BLaER1 treated with 17β-estradiol and CSF1 and Interleukin-3, amounts not matched to agents 10 nM and 100 nM (cell line): Measurements from ENCODE around the gene ZNF516.
"Not testable (repeated sequence)": the region's sequence is repeated elsewhere in the genome, so short reads cannot be mapped to it uniquely, and the experiment has no call there.

Experiments used
- H3K27ac ChIP-seq, 11 experiments: shearing (Covaris generic); formaldehyde crosslinking; 2 replicates each; pipeline ENCODE4 v1.8.1; 2022
- H3K27me3 ChIP-seq, 11 experiments: shearing (Covaris generic); formaldehyde crosslinking; 2 replicates each; pipeline ENCODE4 v1.8.1; 2022
- H3K36me3 ChIP-seq, 11 experiments: shearing (Covaris generic); formaldehyde crosslinking; 2 replicates each; pipeline ENCODE4 v1.8.1; 2022
- H3K4me1 ChIP-seq, 10 experiments: shearing (Covaris generic); formaldehyde crosslinking; 2 replicates each; pipeline ENCODE4 v1.8.1; 2022
- H3K4me2 ChIP-seq, 11 experiments: shearing (Covaris generic); formaldehyde crosslinking; 2 replicates each; pipeline ENCODE4 v1.8.1; 2022
- H3K4me3 ChIP-seq, 10 experiments: shearing (Covaris generic); formaldehyde crosslinking; 2 replicates each; pipeline ENCODE4 v1.8.1; 2022
- H3K9ac ChIP-seq, 11 experiments: shearing (Covaris generic); formaldehyde crosslinking; 2 replicates each; pipeline ENCODE4 v1.8.1; 2022
- H3K9me3 ChIP-seq, 11 experiments: shearing (Covaris generic); formaldehyde crosslinking; replicated peaks in 1 of 11; 2 replicates each; pipeline ENCODE4 v1.8.1; 2022
- H4K20me1 ChIP-seq, 11 experiments: shearing (Covaris generic); formaldehyde crosslinking; 2 replicates each; pipeline ENCODE4 v1.8.1; 2022
- Cebpa-rat ChIP-seq, 11 experiments: shearing (Covaris generic); IDR thresholded peaks; 2 replicates each; pipeline ENCODE4 v1.8.1; 2022

ZNF516 gene

GRCh38 chr18:76482267-76482666 lies 12.8 kb downstream of the ZNF516 start:
- Histone ChIP-seq H3K36me3 (peaks cover 25 to 41% (median 32%) of the 10 kb centered on the region in 11 experiments), H4K20me1 (peaks cover 55 to 100% (median 71%) of the 10 kb centered on the region in 11 experiments; a peak in 20 of 22 replicates), H3K27me3 (no peaks in the 10 kb centered on the region), H3K9me3 (no peaks in the 10 kb centered on the region), H3K4me2 (peak overlapping the region in 1 of 11 experiments; percentile 3; a peak in 1 of 22 replicates), H3K4me1 (peaks cover 69 to 96% (median 79%) of the 10 kb centered on the region in 10 experiments), H3K4me3 (no peak overlapping the region), H3K9ac (no peak overlapping the region), H3K27ac (no peak overlapping the region)
- TF ChIP-seq Cebpa-rat (IDR thresholded peaks at IDR 0.05), result no peak

GRCh38 chr18:76480913-76481312 lies 14.1 kb downstream of the ZNF516 start:
- Histone ChIP-seq H3K4me2 (peak overlapping the region in 10 of 11 experiments; percentile 58 to 91 (median 70); a peak in 16 of 22 replicates), H3K4me3 (no peak overlapping the region), H3K27me3 (no peaks in the 10 kb centered on the region), H3K27ac (no peak overlapping the region), H3K9me3 (no peaks in the 10 kb centered on the region), H3K4me1 (peaks cover 69 to 96% (median 79%) of the 10 kb centered on the region in 10 experiments), H4K20me1 (peaks cover 48 to 100% (median 60%) of the 10 kb centered on the region in 11 experiments; a peak in 20 of 22 replicates), H3K36me3 (peaks cover 25 to 41% (median 32%) of the 10 kb centered on the region in 11 experiments), H3K9ac (no peak overlapping the region)
- no peak for TF ChIP-seq Cebpa-rat (IDR thresholded peaks at IDR 0.05)

GRCh38 chr18:76479351-76480238 lies 15.4 kb downstream of the ZNF516 start:
- H4K20me1 ChIP-seq, result peaks cover 42 to 100% (median 52%) of the 10 kb centered on the region in 11 experiments; a peak in 20 of 22 replicates
- TF ChIP-seq Cebpa-rat (IDR thresholded peaks at IDR 0.05), result no peak
- no peak overlapping the region for H3K4me3 ChIP-seq
- H3K4me1 ChIP-seq, result peaks cover 63 to 96% (median 79%) of the 10 kb centered on the region in 10 experiments
- H3K36me3 ChIP-seq, result peaks cover 25 to 41% (median 33%) of the 10 kb centered on the region in 11 experiments
- peak overlapping the region in 4 of 11 experiments; percentile 2 to 35 (median 26); a peak in 4 of 22 replicates for H3K9ac ChIP-seq
- peak overlapping the region in 8 of 11 experiments; percentile 2 to 47 (median 40); a peak in 11 of 22 replicates for H3K27ac ChIP-seq
- H3K4me2 ChIP-seq, result peak overlapping the region; percentile 58 to 91 (median 67)
- H3K9me3 ChIP-seq, result no peaks in the 10 kb centered on the region
- H3K27me3 ChIP-seq, result no peaks in the 10 kb centered on the region

GRCh38 chr18:76476665-76477561 lies 18.1 kb downstream of the ZNF516 start:
- Histone ChIP-seq H3K4me1 (peaks cover 59 to 100% (median 88%) of the 10 kb centered on the region in 10 experiments), H4K20me1 (peaks cover 20 to 100% (median 35%) of the 10 kb centered on the region in 11 experiments; a peak in 19 of 22 replicates), H3K36me3 (peaks cover under 1 to 22% (median 12%) of the 10 kb centered on the region in 11 experiments; a peak in 20 of 22 replicates), H3K27ac (peak overlapping the region in 10 of 11 experiments; percentile 45 to 75 (median 65); a peak in 20 of 22 replicates), H3K4me2 (peak overlapping the region; percentile 54 to 91 (median 71)), H3K27me3 (no peaks in the 10 kb centered on the region), H3K9me3 (no peaks in the 10 kb centered on the region), H3K9ac (peak overlapping the region; percentile 15 to 68 (median 59); a peak in 19 of 22 replicates), H3K4me3 (peak overlapping the region in 7 of 10 experiments; percentile 1 to 54 (median 35); a peak in 10 of 20 replicates)
- TF ChIP-seq Cebpa-rat (IDR thresholded peaks at IDR 0.05), result no peak

- Histone ChIP-seq H3K9ac (peak overlapping the region in 3 of 11 experiments; percentile 61 to 68 (median 66); a peak in 4 of 22 replicates), H3K27me3 (no peaks in the 10 kb centered on the region), H3K4me2 (peak overlapping the region in 10 of 11 experiments; percentile 42 to 91 (median 73); a peak in 19 of 22 replicates), H3K27ac (peak overlapping the region in 9 of 11 experiments; percentile 51 to 75 (median 66); a peak in 18 of 22 replicates), H3K4me1 (peaks cover 51 to 100% (median 87%) of the 10 kb centered on the region in 10 experiments), H3K9me3 (no peaks in the 10 kb centered on the region; a peak in 1 of 22 replicates), H4K20me1 (peaks cover 14 to 100% (median 26%) of the 10 kb centered on the region in 11 experiments; a peak in 19 of 22 replicates), H3K36me3 (peaks cover 0 to 23% (median 12%) of the 10 kb centered on the region in 11 experiments; a peak in 12 of 22 replicates), H3K4me3 (no peak overlapping the region; a peak in 1 of 20 replicates)
- no peak for TF ChIP-seq Cebpa-rat (IDR thresholded peaks at IDR 0.05)
These were observed 19.4 kb downstream of the ZNF516 start for GRCh38 chr18:76475450-76476194.

DNA sequence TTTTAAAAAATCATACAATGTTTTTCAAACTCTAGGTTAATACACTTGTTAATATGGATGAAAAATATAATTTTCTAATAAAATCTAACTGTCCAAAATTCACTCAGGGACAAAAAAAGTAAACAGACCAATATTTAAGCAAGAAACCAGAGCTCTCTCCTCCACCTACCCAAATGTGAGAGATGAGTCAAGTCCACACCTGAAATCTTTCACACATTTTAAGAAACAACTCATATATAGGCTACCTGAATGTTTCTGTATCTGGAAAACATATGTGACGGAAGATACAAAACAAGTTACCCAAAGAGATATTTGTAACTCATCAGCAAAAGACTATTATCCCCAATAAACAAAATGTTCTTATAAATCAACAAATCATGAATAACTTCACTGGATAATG lies 20.2 kb downstream of the ZNF516 start:
- Histone ChIP-seq H3K27me3 (no peaks in the 10 kb centered on the region), H3K36me3 (peaks cover 0 to 23% (median 12%) of the 10 kb centered on the region in 11 experiments; a peak in 12 of 22 replicates), H3K9ac (no peak overlapping the region), H3K27ac (peak overlapping the region in 2 of 11 experiments; percentile 38 to 75; a peak in 5 of 22 replicates), H3K4me2 (peak overlapping the region in 4 of 11 experiments; percentile 75 to 91 (median 83); a peak in 5 of 22 replicates), H3K9me3 (no peaks in the 10 kb centered on the region; a peak in 1 of 22 replicates), H3K4me1 (peaks cover 43 to 100% (median 86%) of the 10 kb centered on the region in 10 experiments), H4K20me1 (peaks cover 8 to 100% (median 18%) of the 10 kb centered on the region in 11 experiments; a peak in 17 of 22 replicates), H3K4me3 (no peak overlapping the region)
- no peak for TF ChIP-seq Cebpa-rat (IDR thresholded peaks at IDR 0.05)

DNA sequence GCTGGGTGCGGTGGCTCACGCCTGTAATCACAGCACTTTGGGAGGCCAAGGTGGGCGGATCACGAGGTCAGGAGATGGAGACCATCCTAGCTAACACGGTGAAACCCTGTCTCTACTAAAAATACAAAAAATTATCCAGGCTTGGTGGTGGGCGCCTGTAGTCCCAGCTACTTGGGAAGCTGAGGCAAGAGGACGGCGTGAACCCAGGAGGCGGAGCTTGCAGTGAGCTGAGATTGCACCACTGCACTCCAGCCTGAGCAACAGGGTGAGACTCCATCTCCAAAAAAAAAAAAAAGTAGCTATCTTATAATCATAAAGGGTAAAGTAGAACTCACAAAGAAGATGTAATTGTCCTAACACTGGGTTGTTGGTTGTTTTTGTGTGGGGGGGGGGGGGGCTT lies 21.5 kb downstream of the ZNF516 start:
- Histone ChIP-seq H3K4me1 (peaks cover 37 to 100% (median 84%) of the 10 kb centered on the region in 10 experiments), H4K20me1 (peaks cover 0 to 98% (median 5%) of the 10 kb centered on the region in 11 experiments; a peak in 10 of 22 replicates), H3K27ac (peak overlapping the region in 6 of 11 experiments; percentile 27 to 58 (median 44); a peak in 8 of 22 replicates), H3K4me2 (peak overlapping the region in 4 of 11 experiments; percentile 0 to 80 (median 24); a peak in 6 of 22 replicates), H3K36me3 (peaks cover 0 to 23% (median 12%) of the 10 kb centered on the region in 11 experiments; a peak in 12 of 22 replicates)
- H3K27me3 ChIP-seq, H3K9ac ChIP-seq, H3K4me3 ChIP-seq, H3K9me3 ChIP-seq: not testable (repeated sequence)
